ENCODE data around the gene GLRA3.
A peak's percentile ranks its signal among the peaks of the same experiment; 100 is the strongest.
"Not testable (repeated sequence)": the region's sequence is repeated elsewhere in the genome, so short reads cannot be mapped to it uniquely, and the experiment has no call there.

Gene GLRA3

DNA sequence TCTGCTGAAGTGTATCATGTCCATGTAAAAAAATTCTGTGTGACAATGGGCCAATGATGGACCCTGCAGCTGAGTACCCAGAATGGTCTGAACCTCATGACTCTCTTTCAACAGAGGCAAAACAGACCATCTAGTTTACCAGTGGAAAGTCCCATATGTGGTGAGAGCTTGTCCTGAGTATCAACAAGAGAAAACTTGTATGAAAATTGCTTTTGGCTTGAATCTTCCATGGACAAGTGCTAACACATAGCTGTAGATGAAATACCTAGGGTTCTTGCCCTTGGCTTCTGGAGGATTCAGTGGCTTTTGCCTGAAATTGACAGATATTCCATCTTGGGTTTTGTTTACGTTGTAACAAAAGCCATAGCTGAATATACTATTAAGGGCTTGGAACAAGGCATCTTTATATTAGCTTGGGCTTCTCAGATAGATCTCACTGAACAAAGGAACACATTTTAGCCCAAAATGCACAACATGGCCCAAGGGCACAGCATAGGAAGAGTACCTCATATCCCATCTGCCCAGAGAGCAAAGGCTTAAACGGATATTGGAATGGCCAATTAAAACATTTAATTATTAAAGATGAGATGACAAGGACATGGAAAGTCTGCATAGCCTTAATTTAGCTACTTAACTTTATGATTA lies 178.2 kb downstream of the GLRA3 start:
- no peak for DNase-seq

DNA sequence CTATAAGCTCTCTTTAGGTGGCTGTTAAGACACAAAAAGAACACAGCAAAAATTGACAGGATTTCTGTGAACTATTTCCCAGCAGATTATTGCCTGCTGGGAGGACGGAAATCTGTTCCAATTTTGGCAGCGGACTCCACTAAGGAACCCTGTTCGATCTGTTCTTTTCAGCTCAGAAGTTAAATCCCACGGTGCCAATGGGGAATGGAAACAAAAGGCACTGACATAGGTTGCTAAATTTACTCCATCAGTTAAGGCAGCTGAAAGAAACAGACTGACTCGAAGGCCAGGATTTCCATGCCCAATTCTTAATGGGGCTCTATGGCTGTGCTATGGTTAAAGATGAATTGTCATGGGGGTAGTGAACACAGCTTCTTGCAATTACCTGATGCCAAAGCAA lies 180.2 kb downstream of the GLRA3 start:
- no peak for DNase-seq

DNA sequence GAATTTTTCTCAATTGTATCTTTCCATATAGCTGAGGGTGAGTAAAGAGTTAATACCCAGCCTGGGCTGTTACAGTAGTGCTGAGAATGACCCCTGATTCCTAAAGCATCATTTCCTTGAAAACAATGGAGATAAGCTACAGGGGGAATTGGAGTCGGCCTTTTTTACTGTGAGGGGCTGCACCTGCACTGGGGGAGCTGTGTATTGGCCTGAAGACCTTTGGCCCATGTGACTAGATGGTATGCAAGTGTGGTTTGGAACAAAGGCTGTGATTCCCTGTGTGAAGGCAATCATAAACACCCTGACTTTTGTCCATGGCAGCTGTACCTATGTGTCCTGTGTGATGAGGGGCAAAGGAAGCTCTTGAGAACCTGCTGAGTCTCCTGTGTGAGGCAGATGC lies 182.7 kb downstream of the GLRA3 start:
- no peak for DNase-seq

DNA sequence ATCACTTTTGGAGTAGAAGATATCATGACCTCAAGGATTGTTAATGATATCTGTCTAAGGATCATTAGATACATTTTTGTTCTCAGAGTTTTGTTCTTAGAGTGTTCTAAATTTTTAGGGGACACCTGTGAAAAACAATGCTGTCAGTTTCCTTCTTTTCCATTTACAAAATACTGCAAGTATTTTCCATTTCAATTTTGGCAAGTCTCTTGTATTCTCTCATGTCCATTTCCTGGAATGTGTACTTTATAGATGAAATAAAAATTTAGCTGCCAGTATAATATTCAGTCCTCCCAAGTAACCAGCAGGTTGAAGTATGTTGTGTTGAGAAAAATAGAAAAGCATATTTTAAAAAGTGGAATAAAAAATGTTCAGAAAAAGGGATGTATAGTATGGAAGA lies 188.9 kb downstream of the GLRA3 start:
- no peak for DNase-seq

DNA sequence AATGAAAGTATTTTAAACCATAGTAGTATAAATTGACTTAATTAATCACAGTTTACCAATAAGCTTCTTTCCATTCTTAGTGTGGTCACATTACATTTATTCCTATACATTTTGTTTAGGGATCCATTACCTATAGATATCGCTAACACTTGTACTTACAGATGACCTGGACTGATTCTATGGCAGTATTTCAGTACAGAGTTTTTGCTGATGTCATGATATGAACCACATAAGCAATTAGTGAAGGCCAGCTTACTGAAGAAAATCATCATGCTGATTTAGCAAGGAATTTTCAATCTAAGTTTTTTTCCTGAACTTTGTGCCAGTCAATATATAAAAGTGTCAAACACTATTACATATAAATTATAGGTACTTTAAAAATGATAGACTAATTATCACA lies 193.3 kb downstream of the GLRA3 start:
- no peak for DNase-seq

DNA sequence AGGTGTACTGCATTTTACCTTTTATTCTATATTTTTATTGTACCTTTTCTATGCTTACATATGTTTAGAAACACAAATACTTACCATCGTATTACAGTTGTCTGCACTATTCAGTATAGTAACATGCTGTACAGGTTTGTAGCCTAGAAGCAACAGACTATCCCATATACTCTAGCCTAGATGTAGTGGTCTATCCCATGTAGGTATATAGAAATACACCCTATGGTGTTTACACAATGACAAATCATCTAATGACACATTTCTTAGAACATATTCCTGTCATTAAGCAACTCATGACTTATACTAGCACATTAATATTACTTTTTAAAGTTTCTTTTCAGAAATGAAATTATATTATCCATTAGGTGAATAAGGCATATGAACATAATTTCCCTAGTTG lies 195.6 kb downstream of the GLRA3 start:
- DNase-seq, result no peak

DNA sequence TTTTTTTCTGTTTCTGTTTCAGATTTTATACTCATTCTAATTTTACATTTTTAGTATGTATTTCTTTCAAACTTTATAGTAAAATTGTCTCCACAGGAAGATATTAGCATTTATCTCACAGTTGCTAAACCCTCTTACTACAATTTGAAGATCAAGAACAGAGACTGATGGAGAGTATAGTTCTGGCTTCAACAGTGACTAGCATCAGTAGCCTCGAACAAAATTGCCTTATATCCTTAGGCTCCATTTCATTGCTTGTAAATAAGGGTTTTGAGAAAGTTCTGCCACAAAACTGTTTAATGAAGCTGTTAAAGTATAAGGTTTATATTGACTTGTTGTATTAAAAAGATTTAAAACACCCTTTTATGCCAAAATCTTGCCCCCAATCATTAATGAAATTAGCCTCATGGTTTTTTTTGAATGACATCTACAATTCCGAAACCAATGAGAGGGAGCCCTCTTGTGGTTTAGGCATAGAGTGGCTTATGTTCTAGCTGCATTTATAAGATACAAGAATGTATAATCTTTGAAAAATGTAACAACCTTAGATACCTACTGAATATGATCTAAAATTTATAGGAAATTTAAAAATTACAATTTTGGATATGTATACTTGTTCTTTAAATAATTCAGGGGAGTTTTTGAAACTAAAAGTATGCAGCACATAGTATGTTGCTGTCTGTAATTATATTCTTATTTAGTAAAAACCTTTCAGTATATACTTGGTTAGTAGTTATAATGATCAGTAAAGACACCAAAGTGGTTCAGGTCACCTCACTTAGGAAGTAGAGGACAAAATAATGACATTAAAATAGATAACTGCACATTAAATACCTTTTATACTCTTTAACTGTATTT lies 196.9 kb downstream of the GLRA3 start:
- peak; percentile 84 for DNase-seq

DNA sequence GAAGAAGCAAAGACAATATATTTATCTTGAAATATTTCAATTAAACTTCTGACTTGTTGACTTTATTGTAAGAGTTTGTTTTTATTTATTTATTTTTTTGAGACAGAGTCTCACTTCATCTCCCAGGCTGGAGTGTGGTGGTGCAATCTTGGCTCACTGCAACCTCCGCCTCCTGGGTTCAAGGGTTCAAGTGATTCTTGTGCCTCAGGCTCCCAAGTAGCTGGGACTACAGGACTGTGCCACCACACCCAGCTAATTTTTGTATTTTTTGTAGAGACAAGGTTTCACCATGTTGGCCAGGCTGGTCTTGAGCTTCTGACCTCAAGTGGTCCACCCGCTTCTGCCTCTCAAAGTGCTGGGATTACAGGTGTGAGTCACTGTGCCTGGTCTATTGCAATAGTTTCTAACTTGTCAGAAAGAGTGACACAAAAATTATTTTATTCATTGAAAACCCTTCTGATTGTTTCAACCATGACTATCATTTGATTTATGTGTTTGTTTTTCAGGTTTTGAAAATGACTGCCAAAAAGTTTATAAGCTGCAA lies 199.1 kb downstream of the GLRA3 start:
- not testable (repeated sequence) for DNase-seq

DNA sequence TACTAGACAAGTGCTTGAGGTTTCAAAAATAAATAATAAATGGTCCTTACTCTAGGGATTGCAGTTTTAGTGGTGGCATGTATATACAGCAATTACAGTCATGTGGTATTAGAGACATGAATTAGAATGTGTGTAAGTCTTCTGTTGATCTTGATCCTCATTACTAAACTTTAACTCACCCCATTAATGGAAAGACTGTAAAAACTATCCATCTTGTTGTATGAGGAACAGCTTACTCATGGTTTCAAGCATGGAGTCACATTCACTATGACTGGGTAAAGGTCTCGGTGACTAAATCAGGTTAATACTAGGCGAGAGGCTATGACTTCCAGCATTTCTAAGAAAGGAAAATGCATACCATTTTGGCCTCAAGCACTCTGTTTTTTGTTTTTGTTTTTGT lies 199.8 kb downstream of the GLRA3 start:
- DNase-seq, result no peak

DNA sequence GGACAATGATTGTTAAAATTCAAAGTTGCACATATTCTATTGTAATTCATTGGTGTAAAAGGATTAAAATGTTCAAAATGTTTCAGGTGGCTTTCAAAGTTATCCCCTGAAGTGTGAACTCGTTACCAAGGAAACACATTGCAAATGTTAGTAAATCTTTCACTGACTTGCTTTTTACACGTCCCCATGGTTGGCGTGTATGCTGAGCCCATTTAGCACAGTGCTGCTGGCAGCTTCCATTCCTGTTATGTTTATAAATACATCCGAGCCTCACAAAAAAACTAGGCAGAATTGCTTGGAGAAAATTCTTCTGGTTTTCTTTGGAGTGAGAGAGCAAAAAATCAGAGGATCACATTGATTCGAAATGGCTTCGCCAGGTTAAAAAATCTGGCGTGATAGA lies 200.9 kb downstream of the GLRA3 start:
- DNase-seq, result no peak

DNA sequence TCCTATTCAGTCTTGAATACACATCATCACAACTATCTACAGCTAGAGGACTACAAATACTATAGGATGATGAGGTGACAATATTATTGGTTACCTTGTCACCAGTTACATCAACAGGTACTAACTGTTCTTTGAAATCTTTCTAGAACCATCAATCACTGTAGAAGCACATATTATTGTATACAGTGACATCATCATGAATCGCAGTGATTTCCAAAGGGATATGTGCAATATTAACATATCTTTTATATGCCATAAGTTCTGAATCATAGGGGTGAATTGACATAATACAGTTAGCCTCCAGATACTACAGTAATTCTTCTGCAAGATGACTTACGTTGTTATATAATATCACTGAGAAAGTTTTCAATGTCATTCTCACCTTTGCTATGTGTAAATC lies 201.6 kb downstream of the GLRA3 start:
- DNase-seq, result no peak

DNA sequence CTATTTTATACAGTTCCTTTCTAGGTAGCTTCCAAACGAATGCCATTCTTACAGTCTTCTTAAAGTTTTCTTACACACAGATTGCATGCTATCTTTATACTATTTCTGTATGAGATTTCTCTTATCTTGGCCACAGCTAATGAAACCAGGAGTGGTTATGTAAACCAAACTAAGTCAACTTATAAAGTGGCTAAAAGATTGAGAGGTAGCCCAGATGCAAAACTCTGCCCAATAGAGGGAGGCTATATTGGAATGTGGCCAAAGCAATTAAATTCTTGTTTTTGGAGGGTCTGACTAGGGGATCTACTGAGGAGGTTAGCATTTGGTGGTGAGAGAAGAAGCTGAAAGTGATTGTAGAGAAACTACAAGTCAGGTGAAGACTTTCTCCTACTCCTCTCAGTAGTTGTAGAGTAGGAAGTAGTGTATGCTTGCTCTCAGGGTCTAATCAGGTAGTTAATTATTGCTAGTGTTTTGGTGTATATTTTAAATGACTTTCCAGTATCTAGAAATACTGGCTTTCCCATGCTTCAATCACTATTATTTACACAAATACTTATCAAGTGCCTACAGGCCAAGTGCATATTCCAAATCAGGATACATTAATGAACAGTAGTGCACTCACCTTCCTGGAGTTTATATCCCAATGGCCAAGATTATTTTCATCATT lies 202.6 kb downstream of the GLRA3 start:
- DNase-seq, result no peak

DNA sequence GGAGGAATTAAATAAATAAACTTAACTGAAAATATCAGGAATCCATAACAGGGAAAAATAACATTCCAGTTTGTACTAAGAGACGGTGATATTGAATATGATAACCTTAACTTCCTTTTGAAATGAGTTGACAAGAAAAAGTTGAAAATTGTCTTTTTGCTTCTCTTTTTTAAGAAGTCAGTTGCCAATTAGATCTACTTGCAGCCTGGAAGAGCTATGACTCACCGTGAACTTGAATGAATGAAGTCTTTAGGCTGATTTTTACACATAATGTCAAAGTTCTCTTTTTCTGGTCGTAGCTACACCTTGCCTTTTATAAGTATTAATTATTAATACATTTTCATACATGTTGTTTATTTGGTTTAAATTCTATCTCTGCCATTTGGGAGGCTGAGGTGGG lies 212.4 kb downstream of the GLRA3 start:
- no peak for DNase-seq

DNA sequence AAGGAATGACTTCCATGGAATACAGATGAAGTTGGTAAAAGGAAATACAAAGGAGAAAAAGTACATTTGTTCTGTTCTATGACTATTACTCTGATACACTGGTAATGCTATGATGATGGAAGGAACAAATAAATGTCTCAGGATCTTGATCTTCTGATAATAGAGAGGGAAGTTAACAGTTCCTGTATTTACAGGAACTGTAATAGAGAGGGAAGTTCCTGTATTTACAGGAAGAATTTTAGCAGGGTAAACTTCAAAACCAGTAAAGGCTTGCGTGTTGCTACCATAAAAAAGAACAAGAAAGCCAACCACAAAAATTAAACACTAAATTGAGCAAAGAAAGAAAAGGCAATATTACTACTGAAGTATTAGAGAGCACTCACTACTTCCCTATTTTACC lies 215.1 kb downstream of the GLRA3 start:
- peak; percentile 33 for DNase-seq

DNA sequence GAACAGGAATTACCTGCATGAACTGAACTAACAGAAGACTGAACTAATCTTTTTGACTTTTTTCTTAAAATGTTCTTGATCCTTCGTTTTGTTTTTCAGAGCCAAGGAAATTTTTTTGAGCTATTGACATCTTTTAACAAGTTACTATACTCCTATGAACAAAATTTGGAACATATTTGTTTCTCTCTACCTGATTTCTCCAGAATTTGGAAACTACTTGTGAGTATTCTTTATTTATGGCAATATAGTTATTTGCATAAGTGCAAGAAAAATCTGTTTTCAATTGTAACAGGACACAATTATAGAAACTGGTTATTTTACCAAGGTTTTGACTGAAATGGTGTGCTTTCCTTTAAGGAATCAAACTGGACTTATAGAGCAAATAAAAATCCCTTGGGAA lies 217.3 kb downstream of the GLRA3 start:
- no peak for DNase-seq

DNA sequence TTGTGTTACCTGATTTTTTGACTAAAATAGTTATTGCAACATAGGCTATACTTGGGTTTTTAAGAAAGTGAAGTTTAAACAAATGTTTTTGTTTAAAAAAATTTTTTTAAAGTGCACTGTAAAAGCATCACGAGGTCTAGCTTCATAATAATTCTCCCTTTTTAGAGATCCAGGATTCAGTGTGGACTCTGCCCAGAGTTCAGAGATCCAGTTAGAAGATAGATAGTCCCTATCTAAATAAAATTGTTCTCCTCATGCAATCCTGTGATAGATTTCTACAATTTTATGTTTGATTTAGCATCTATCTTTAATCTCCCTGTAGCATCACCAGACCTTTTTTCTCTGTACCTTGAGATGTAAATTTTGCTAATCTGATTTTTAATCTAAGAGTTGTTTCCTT lies 221.3 kb downstream of the GLRA3 start:
- DNase-seq, result no peak

DNA sequence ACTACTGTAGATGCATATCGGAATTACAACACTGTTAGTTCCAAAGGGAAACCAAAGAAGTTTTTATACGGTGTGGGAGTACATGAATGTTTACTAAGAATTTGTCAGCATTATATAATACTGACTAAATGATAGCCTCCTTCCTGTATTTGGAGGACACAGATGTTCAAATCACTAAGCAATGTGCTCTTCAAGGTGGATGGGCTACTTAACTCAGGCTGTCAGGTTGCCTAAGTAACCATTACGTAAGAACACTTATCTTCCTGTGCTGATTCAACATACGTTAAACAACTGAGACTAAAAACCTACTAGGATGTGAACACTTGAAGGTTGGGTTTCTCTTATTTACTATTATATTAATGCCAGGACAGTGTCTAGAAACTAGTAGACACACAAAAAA lies 224.8 kb downstream of the GLRA3 start:
- peak; percentile 71 for DNase-seq

DNA sequence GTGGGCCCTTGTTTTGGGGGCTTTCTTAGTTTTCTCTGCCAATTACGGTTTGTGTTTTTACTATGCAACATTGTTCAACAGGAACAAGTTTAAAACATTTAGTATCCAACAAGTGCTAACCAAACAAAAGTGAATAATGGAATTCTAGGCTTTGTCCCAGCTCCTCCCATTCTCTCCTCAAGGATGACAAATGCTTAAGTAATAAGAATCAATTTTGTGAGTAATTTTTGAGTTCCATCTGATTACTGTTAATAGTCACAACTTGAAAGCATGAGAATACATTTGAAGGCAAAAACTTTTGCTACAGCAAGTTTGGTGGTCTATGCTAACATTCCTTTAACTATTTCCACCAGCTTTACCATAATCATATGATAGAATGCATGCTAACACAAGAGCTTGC lies 228.7 kb downstream of the GLRA3 start:
- DNase-seq, result no peak

DNA sequence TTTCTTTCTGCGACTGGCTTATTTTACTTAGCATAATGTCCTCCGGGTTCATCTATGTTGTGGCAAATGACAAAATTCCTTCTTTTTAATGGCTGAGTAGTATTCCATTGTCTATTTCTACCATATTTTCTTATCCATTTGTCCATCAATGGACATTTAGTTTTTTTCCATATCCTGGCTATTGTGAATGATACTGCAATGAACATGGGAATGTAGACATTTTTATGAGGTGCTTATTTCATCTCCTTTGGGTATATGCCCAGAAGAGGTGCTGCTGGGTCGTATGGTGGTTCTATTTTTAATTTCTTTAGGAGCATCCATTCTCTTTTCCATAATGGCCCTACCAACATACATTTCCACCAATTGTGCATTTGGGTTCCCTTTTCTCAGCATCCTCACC lies 230.2 kb downstream of the GLRA3 start:
- DNase-seq, result no peak

DNA sequence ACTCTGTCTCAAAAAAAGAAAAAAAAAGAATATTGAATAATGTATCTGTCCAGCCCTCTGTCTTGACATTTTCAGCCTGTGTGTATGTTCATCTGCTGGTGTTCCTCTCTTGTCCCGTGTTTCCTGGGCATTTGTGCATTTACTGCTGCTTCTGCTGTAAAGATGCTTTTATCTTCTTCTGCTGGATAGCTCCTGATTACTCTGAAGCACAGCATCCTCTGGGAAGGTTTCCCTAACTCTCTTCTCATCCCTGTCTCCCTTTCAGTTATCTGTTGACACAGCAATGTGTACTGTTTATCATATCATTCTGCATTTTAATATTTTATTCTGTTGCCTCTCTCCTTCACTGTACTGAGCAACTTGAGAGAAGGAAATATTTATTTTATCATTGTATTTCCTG lies 232.5 kb downstream of the GLRA3 start:
- no peak for DNase-seq

DNA sequence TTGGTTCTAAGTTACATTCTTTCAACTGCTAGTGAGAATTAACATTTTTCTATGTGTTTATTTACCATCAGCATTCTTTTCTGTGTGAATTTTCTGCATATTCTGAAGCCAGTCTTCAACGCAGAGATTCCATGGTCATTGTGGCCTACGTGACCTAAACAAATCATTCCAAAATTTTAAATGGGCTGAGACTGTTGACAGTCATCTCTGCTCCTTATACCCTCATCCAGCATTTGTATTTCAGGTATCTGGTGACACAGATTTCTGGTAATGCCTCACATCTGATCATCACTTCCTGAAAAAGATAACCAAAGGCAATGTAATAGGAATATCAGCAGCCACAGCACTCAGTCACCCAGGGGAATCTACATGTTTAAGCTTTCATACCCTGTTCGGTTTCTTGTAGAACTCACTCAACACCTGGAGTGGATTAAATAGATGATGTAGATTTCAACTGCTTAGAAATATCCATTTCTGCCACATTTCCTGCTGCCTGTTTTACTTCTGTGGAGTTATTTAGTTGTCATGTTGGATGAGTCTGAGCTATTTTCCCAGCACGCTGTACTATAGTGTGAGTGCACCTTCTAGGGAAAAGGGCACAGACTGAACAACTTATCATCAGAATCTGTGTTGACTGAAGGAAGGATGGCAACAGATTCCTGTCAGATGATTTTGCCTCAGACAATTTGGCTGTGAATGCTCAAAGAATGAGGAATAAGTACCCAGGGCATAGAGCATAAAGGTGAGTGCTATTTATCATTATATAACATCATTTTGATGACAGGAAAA lies 233.7 kb downstream of the GLRA3 start:
- no peak for DNase-seq

DNA sequence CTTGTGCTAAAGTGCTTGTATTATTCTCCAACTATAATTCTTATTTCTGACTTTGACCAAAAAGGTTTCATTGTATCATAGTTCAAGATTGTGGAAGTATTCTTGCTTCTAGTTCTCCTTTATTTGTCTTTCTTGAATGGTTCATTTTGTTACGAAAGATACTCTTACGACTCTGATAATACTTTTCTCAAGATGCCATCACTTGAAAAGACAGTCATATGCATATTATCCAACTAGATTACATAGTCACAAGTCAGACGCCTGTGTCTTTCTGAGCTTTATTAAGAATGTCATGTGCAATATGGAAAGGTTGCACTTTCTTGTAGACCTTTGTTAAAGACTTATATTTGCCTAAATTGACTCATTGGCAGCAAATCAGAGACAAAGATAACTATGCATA lies 235.3 kb downstream of the GLRA3 start:
- DNase-seq, result no peak

DNA sequence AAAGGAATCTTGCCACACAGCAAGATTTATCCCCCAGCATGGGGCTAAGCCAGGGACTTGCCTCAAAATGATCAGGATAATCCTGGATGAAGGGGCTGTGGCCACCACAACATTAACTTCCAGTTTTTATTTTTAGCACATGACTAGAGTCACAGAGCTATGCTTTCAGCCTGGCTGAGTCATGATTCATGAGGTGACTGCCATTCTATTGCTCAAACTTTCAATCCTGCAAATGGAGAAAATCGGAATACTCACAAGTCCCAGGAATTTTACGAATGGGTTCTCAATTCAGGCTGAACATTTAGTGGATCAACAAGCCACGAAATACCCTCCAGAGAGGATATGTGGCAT lies 236.1 kb downstream of the GLRA3 start:
- peak; percentile 23 for DNase-seq
